Breast epithelium (tissue), 4 donors: ENCODE results near the gene MRPS15. TPM values are rescaled to one million over a fixed set of nuclear protein-coding genes. Genes with fewer than 3 reads are reported as not detected.

ENCODE experiments used
- DNase-seq, 2 donors: peaks; one replicate each; pipeline ENCODE4 v3.0.0-alpha.2; 2019; ENCODE audit warnings: low spot score in 2 of 2
- H3K27ac ChIP-seq, 2 donors: fragments of 200-600 bp; sonication (generic) in 1 of 2; one replicate each; pipeline ENCODE4 v1.5.1; 2016 to 2019; ENCODE audit warnings: mild to moderate bottlenecking in 1 of 2
- H3K27me3 ChIP-seq, 2 donors: fragments of 200-600 bp; sonication (generic) in 1 of 2; one replicate each; pipeline versions ENCODE4 v1.5.1 to v1.6.0; 2017 to 2019; ENCODE audit warnings: control low read depth in 1 of 2, mild to moderate bottlenecking in 1 of 2
- H3K36me3 ChIP-seq: fragments of 200-600 bp; one replicate; pipeline ENCODE4 v1.5.1; 2019
- H3K4me1 ChIP-seq, 2 donors: fragments of 200-600 bp; sonication (generic); one replicate each; pipeline ENCODE4 v1.5.1; 2016 to 2019; ENCODE audit warnings: control low read depth in 1 of 2
- H3K4me3 ChIP-seq, 3 donors: fragments of 200-600 bp; sonication (generic); 1 replicate in 2 of 3; 2 replicates in 1 of 3; pipeline ENCODE4 v1.5.1; 2016 to 2019; ENCODE audit warnings: mild to moderate bottlenecking in 3 of 3, moderate library complexity in 2 of 3
- H3K9me3 ChIP-seq, 2 donors: fragments of 200-600 bp; sonication (generic) in 1 of 2; one replicate each; pipeline ENCODE4 v1.5.1; 2016 to 2019; ENCODE audit warnings: control low read depth in 1 of 2
- POLR2A ChIP-seq: fragments of 450-650 bp; IDR thresholded peaks from one replicate; pipeline ENCODE4 v1.6.1; 2016; ENCODE audit warnings: antibody characterized with exemption, mild to moderate bottlenecking, moderate library complexity
- POLR2AphosphoS5 ChIP-seq, 3 donors: sonication (generic); formaldehyde crosslinking; IDR thresholded peaks; one replicate each; pipeline ENCODE4 v1.6.1; 2017; ENCODE audit warnings: antibody characterized with exemption in 3 of 3
- intact Hi-C: fragments of 100-400 bp; cut with DNase I; formaldehyde crosslinking; loops from one replicate; pipeline ENCODE4 v1.15.1; 2023; ENCODE audit warnings: low total_unique reads
- total RNA-seq, 3 donors: library from RNA; depleted of rRNA; stranded (reverse); fragments of >200 nt; gene quantifications; one replicate each; pipeline ENCODE4 v1.1.0, GENCODE V29; 2016
- TF ChIP-seq, protein P1 (sequence below), 3 donors: fragments of 450-650 bp; IDR thresholded peaks; one replicate each; pipeline ENCODE4 v1.5.1; 2016 to 2017; ENCODE audit warnings: antibody characterized with exemption in 3 of 3, mild to moderate bottlenecking in 3 of 3, moderate library complexity in 3 of 3

MRPS15 gene
- total RNA-seq, 3 donors from 2014 or later: 72.9 to 99.1 (median 79.3) TPM

DNA sequence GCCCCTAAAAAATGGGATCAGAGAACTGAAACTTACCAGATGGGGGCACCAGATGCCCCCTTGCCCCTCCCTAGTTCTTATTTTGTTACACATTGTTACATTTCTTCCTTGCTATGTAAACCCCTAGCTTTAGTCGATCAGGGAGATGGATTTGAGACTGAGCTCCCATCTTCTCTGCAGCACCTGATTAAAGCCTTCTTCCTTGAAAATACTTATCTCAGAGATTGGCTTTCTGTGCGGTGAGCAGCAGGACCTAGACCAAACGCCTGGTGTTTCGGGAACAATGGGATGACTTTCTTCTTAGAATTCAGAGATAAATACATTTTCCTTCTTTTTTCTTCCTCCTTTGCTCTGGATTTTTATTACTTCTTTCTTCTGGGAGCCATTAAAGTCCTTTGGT, 49.8 kb downstream of the MRPS15 start:
- Histone ChIP-seq H3K9me3 (no peaks in the 10 kb centered on the region), H3K36me3 (no peaks in the 10 kb centered on the region), H3K4me3 (no peak overlapping the region), H3K4me1 (no peaks in the 10 kb centered on the region), H3K27me3 (no peaks in the 10 kb centered on the region), H3K27ac (no peak overlapping the region)
- DNase-seq: no peak
- intact Hi-C loops: no loop called here
- TF ChIP-seq POLR2A (no peak), POLR2AphosphoS5 (IDR thresholded peaks at IDR 0.05) (no peak)
- TF ChIP-seq, protein P1, sequence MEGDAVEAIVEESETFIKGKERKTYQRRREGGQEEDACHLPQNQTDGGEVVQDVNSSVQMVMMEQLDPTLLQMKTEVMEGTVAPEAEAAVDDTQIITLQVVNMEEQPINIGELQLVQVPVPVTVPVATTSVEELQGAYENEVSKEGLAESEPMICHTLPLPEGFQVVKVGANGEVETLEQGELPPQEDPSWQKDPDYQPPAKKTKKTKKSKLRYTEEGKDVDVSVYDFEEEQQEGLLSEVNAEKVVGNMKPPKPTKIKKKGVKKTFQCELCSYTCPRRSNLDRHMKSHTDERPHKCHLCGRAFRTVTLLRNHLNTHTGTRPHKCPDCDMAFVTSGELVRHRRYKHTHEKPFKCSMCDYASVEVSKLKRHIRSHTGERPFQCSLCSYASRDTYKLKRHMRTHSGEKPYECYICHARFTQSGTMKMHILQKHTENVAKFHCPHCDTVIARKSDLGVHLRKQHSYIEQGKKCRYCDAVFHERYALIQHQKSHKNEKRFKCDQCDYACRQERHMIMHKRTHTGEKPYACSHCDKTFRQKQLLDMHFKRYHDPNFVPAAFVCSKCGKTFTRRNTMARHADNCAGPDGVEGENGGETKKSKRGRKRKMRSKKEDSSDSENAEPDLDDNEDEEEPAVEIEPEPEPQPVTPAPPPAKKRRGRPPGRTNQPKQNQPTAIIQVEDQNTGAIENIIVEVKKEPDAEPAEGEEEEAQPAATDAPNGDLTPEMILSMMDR (IDR thresholded peaks at IDR 0.05): no peak

DNA sequence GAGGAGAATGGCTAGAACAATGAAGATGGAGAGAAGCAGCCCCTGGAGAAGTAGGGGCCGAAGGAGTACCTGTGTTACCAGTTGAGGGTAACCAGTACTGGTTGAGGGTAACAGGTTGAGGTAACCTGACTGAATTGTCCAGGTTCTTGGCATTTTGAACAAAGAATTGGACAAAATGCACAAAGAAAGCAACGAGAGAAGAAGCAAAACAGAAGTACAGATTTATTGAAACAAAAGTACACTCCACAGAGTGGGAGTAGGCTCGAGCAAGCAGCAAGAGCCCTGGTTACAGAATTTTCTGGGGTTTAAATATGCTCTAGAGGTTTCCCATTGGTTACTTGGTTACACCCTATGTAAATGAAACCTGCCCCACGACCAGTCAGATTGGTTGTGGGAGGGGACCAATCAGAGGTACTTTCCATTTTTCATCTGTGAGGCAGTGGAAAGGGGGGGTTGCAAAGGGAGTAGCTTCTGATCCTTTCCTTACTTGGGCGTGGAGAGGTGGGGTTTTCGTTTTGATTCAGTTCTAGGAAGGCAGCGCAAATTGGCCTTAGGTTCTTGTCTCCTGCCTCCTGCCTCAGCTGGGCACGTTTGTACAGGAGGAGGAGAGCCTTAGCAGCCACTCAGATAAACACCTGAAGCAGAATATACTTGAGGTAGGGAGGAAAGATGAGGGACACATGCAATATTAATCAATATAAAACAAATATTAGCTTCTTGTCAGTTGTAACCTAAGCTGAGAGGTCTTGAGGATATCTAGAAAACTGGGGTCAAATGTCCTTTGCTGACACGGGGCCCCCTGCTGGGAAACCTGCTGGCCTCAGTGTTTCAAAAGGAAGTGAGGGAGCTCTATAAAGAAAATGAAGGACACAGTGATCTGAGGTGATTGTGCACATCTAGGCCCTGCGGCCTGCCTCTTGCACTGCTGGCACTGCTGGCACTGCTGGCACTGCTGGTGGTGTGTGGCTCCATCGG, 52.2 kb downstream of the MRPS15 start:
- intact Hi-C loops: no loop called here
- Histone ChIP-seq H3K9me3 (no peaks in the 10 kb centered on the region), H3K27me3 (no peaks in the 10 kb centered on the region), H3K36me3 (no peaks in the 10 kb centered on the region), H3K4me1 (no peaks in the 10 kb centered on the region), H3K27ac (no peak overlapping the region), H3K4me3 (no peak overlapping the region)
- DNase-seq: no peak
- TF ChIP-seq POLR2AphosphoS5 (IDR thresholded peaks at IDR 0.05) (no peak), POLR2A (no peak)
- TF ChIP-seq, protein P1 (IDR thresholded peaks at IDR 0.05): no peak

DNA sequence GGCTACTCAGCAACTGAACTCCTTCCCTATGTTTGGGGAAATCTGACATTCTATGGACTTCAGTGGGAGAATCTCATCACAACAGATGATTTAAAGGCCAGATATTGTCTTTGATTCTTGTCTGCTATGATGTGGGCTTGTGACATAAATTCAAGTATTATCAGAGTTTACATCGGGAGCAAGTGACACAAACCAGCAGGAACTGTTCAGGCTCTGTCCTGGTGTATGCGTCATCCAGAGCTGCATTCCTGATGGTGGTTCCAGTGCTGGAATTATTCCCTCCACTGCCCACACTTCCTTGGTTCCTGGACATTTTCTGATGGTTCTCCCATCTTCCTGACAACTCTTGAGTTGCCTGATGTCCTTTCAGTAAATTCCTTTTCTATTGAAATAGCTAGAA, 55.7 kb downstream of the MRPS15 start:
- intact Hi-C loops: no loop called here
- Histone ChIP-seq H3K36me3 (no peaks in the 10 kb centered on the region), H3K27ac (peak overlapping the region; percentile 43 to 48), H3K9me3 (no peaks in the 10 kb centered on the region), H3K27me3 (no peaks in the 10 kb centered on the region), H3K4me3 (no peak overlapping the region), H3K4me1 (no peaks in the 10 kb centered on the region)
- TF ChIP-seq POLR2AphosphoS5 (IDR thresholded peaks at IDR 0.05): peak in 1 of 3 donors; percentile 21
- TF ChIP-seq, protein P1 (IDR thresholded peaks at IDR 0.05): no peak
- peak in 1 of 2 donors; percentile 57 for DNase-seq

DNA sequence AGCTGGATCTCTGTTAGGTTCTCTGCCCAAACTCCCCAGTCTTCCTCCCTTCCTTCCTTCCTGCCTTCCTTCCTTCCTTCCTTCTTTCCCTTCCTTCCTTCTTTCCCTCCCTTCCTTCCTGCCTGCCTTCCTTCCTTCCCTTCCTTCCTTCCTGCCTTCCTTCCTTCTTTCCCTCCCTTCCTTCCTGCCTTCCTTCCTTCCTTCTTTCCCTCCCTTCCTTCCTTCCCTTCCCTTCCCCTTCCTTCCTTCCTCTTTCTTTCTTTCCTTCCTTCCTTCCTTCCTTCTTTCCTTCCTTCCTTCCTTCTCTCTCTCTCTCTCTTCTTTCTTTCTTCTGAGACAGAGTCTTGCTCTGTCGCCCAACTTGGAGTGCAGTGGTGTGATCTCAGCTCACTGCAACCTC, 57.7 kb downstream of the MRPS15 start:
- Histone ChIP-seq H3K27ac (no peak overlapping the region), H3K4me3 (no peak overlapping the region), H3K27me3 (no peaks in the 10 kb centered on the region), H3K36me3 (no peaks in the 10 kb centered on the region), H3K9me3 (no peaks in the 10 kb centered on the region), H3K4me1 (no peaks in the 10 kb centered on the region)
- DNase-seq: no peak
- intact Hi-C loops: no loop called here
- TF ChIP-seq POLR2AphosphoS5 (IDR thresholded peaks at IDR 0.05) (no peak), POLR2A (no peak)
- TF ChIP-seq, protein P1 (IDR thresholded peaks at IDR 0.05): no peak

Other genes with a start within 250 kb of the MRPS15 start
- gene THRAP3, start 239.9 kb downstream of the MRPS15 start, total RNA-seq: 100 to 1,000 TPM in 2 of 3 donors, 10 to 100 TPM in 1; 81.6 to 128 (median 122) TPM
- gene SH3D21, start 158.0 kb downstream of the MRPS15 start, total RNA-seq: 10 to 100 TPM in 2 of 3 donors, under 1 TPM in 1; 0.80 to 18.7 (median 18.0) TPM
- gene EVA1B, start 140.7 kb downstream of the MRPS15 start, total RNA-seq: 100 to 1,000 TPM in 2 of 3 donors, 10 to 100 TPM in 1; 62.1 to 129 (median 118) TPM
- 10 to 100 TPM; 22.5 to 36.0 (median 26.2) TPM for gene STK40, start 78.5 kb downstream of the MRPS15 start, total RNA-seq
- 10 to 100 TPM; 31.8 to 49.5 (median 39.7) TPM for gene LSM10, start 66.5 kb downstream of the MRPS15 start, total RNA-seq
- 10 to 100 TPM; 12.5 to 19.3 (median 15.1) TPM for gene OSCP1, start 13.9 kb downstream of the MRPS15 start, total RNA-seq
- gene CSF3R, start 18.5 kb upstream of the MRPS15 start, total RNA-seq: 10 to 100 TPM; 17.3 to 54.2 (median 28.8) TPM